GM23338 (cell line): ENCODE measurements around the gene C17orf100. TPM values are rescaled to one million over a fixed set of nuclear protein-coding genes. Genes with fewer than 3 reads are reported as not detected.

Source experiments
- ATAC-seq: fragments of 200-7000 bp; cut with Tn5 transposase; 3 replicates; pipeline ENCODE4 v1.9.1; 2020
- DNase-seq: peaks from one replicate; pipeline ENCODE4 v3.0.0-alpha.2; 2015; ENCODE audit warnings: low spot score
- H2AFZ ChIP-seq: fragments of 200-600 bp; sonication (generic); 2 replicates; pipeline ENCODE4 v1.8.0; 2016; ENCODE audit warnings: antibody characterized with exemption, mild to moderate bottlenecking, moderate library complexity
- H3F3A ChIP-seq: fragments of 200-600 bp; sonication (generic); replicated peaks from 2 replicates; pipeline ENCODE4 v1.8.0; 2017; ENCODE audit warnings: antibody characterized with exemption, mixed run types, low read depth
- H3K27ac ChIP-seq: fragments of 200-600 bp; sonication (generic); 2 replicates; pipeline ENCODE4 v1.6.1; 2016; ENCODE audit warnings: low read depth
- H3K27me3 ChIP-seq: fragments of 200-600 bp; sonication (generic); 2 replicates; pipeline ENCODE4 v1.8.0; 2016; ENCODE audit warnings: mild to moderate bottlenecking, mixed run types, moderate library complexity; ENCODE audit not compliant: insufficient read depth
- H3K36me3 ChIP-seq: fragments of 200-600 bp; sonication (generic); 2 replicates; pipeline ENCODE4 v1.8.0; 2016; ENCODE audit warnings: mild to moderate bottlenecking; ENCODE audit not compliant: insufficient read depth
- H3K4me1 ChIP-seq: fragments of 200-600 bp; sonication (generic); 2 replicates; pipeline ENCODE4 v1.8.0; 2016; ENCODE audit warnings: mild to moderate bottlenecking, moderate library complexity; ENCODE audit not compliant: insufficient read depth
- H3K4me2 ChIP-seq: fragments of 200-600 bp; sonication (generic); 2 replicates; pipeline ENCODE4 v1.7.1; 2017; ENCODE audit warnings: mixed run types
- H3K4me3 ChIP-seq: fragments of 200-600 bp; sonication (generic); 2 replicates; pipeline ENCODE4 v1.6.1; 2016; ENCODE audit warnings: mixed run types
- H3K79me2 ChIP-seq: fragments of 200-600 bp; sonication (generic); replicated peaks from 2 replicates; pipeline ENCODE4 v1.8.0; 2017; ENCODE audit warnings: mild to moderate bottlenecking; ENCODE audit not compliant: insufficient read depth
- H3K9me2 ChIP-seq: fragments of 200-600 bp; sonication (generic); 2 replicates; pipeline ENCODE4 v1.8.0; 2017; ENCODE audit not compliant: insufficient read depth
- H4K20me1 ChIP-seq: fragments of 200-600 bp; sonication (generic); replicated peaks from 2 replicates; pipeline ENCODE4 v1.8.0; 2017; ENCODE audit warnings: mild to moderate bottlenecking; ENCODE audit not compliant: insufficient read depth
- H3K27ac Mint-ChIP-seq: 2 replicates; pipeline ENCODE4 v1.8.0; 2020; ENCODE audit warnings: inconsistent platforms, mild to moderate bottlenecking, moderate library complexity, mixed read lengths
- H3K27me3 Mint-ChIP-seq: 3 replicates; pipeline ENCODE4 v1.8.0; 2022; ENCODE audit warnings: low read depth, mild to moderate bottlenecking, moderate library complexity, mixed read lengths, inconsistent platforms; ENCODE audit not compliant: insufficient read depth, poor library complexity
- H3K36me3 Mint-ChIP-seq: 3 replicates; pipeline ENCODE4 v1.8.0; 2021; ENCODE audit warnings: low read depth, mild to moderate bottlenecking, inconsistent platforms, moderate library complexity, mixed read lengths
- H3K4me1 Mint-ChIP-seq: 3 replicates; pipeline ENCODE4 v1.8.0; 2020; ENCODE audit warnings: mild to moderate bottlenecking, inconsistent platforms, mixed read lengths
- H3K4me3 Mint-ChIP-seq: 3 replicates; pipeline ENCODE4 v1.8.0; 2021; ENCODE audit warnings: moderate library complexity, mild to moderate bottlenecking, inconsistent platforms, mixed read lengths
- H3K9me3 Mint-ChIP-seq: 3 replicates; pipeline ENCODE4 v1.8.0; 2020; ENCODE audit warnings: moderate library complexity, mild to moderate bottlenecking, inconsistent platforms, mixed read lengths
- CREB1 ChIP-seq: fragments of 250-450 bp; sonication (Bioruptor Pico); IDR thresholded peaks from 2 replicates; pipeline ENCODE4 v1.5.0; 2020; ENCODE audit warnings: low read depth, mild to moderate bottlenecking, moderate library complexity
- ETS1 ChIP-seq: IDR thresholded peaks from 2 replicates; pipeline ENCODE4 v1.6.1; 2016; ENCODE audit warnings: antibody characterized with exemption
- EZH2 ChIP-seq: fragments of 200-600 bp; sonication (generic); IDR thresholded peaks from one replicate; pipeline ENCODE4 v1.8.0; 2017; ENCODE audit warnings: antibody characterized with exemption, mild to moderate bottlenecking, low read depth; ENCODE audit not compliant: unreplicated experiment
- JUNB ChIP-seq: IDR thresholded peaks from one replicate; pipeline ENCODE4 v1.6.1; 2016; ENCODE audit warnings: antibody characterized with exemption; ENCODE audit not compliant: unreplicated experiment
- NANOG ChIP-seq: IDR thresholded peaks from 2 replicates; pipeline ENCODE4 v1.6.1; 2016; ENCODE audit warnings: antibody characterized with exemption, borderline replicate concordance
- POLR2AphosphoS5 ChIP-seq: IDR thresholded peaks from 2 replicates; pipeline ENCODE4 v1.6.1; 2016; ENCODE audit warnings: antibody characterized with exemption, low read depth
- REST ChIP-seq: IDR thresholded peaks from one replicate; pipeline ENCODE4 v1.6.1; 2018; ENCODE audit warnings: antibody characterized with exemption; ENCODE audit not compliant: unreplicated experiment
- STAT1 ChIP-seq: IDR thresholded peaks from one replicate; pipeline ENCODE4 v1.6.1; 2016; ENCODE audit warnings: antibody characterized with exemption; ENCODE audit not compliant: unreplicated experiment
- ZNF114 ChIP-seq: fragments of 250-450 bp; sonication (Bioruptor Pico); IDR thresholded peaks from 2 replicates; pipeline ENCODE4 v1.5.0; 2020; ENCODE audit warnings: mild to moderate bottlenecking, moderate library complexity
- ZNF462 ChIP-seq: fragments of 250-450 bp; sonication (Bioruptor Pico); IDR thresholded peaks from 2 replicates; pipeline ENCODE4 v1.5.0; 2020; ENCODE audit warnings: mild to moderate bottlenecking, moderate library complexity
- polyA plus RNA-seq: library from polyadenylated mRNA; unstranded; fragments of >200 nt; fragmentation: Nextera tagmentation; extraction: Ambion mirVana; gene quantifications from 2 replicates; pipeline ENCODE4 v1.2.1, GENCODE V29; 2016
- total RNA-seq: library from RNA; depleted of rRNA; stranded (reverse); fragments of >200 nt; shearing (Covaris generic); gene quantifications from 2 replicates; pipeline ENCODE4 v1.2.3, GENCODE V29; 2014

Gene C17orf100
- total and polyA plus RNA-seq, 2 experiments from 2014 or later: 2.7 to 3.9 TPM

GRCh38 chr17:6690641-6691040 is 39.1 kb downstream of the C17orf100 start:
- DNase-seq (no peak), ATAC-seq (no peak)
- Histone ChIP-seq H3K4me2 (no peak overlapping the region), H4K20me1 (no peaks in the 10 kb centered on the region), H3K27me3 (no peaks in the 10 kb centered on the region), H2AFZ (no peak overlapping the region), H3K36me3 (no peaks in the 10 kb centered on the region), H3K4me3 (no peak overlapping the region), H3K79me2 (no peaks in the 10 kb centered on the region), H3K27ac (no peak overlapping the region), H3F3A (no peaks in the 10 kb centered on the region), H3K9me2 (no peaks in the 10 kb centered on the region), H3K4me1 (no peaks in the 10 kb centered on the region)
- no peak overlapping the region for H3K4me3 Mint-ChIP-seq
- no peak overlapping the region for H3K27ac Mint-ChIP-seq
- H3K4me1 Mint-ChIP-seq: no peaks in the 10 kb centered on the region
- TF ChIP-seq CREB1 (CRISPR knock-in tag): no peak
- no peak for TF ChIP-seq POLR2AphosphoS5
- no peak for TF ChIP-seq ZNF114 (CRISPR knock-in tag)
- no peak for TF ChIP-seq STAT1
- TF ChIP-seq NANOG: no peak
- no peak for TF ChIP-seq ETS1
- TF ChIP-seq REST: no peak
- TF ChIP-seq JUNB: no peak
- no peak for TF ChIP-seq ZNF462 (CRISPR knock-in tag)
- TF ChIP-seq EZH2: no peak
- 0 out of 3 replicates have a peak, but pooled peaks cover 3% of the 10 kb centered on the region for H3K9me3 Mint-ChIP-seq
- H3K27me3 Mint-ChIP-seq: peaks cover 13% of the 10 kb centered on the region
- no peaks in the 10 kb centered on the region; the same call in 2 of the 3 replicates for H3K36me3 Mint-ChIP-seq
